ENCODE results near the gene NRXN3.
A peak's percentile ranks its signal among the peaks of the same experiment; 100 is the strongest.

Gene NRXN3

DNA sequence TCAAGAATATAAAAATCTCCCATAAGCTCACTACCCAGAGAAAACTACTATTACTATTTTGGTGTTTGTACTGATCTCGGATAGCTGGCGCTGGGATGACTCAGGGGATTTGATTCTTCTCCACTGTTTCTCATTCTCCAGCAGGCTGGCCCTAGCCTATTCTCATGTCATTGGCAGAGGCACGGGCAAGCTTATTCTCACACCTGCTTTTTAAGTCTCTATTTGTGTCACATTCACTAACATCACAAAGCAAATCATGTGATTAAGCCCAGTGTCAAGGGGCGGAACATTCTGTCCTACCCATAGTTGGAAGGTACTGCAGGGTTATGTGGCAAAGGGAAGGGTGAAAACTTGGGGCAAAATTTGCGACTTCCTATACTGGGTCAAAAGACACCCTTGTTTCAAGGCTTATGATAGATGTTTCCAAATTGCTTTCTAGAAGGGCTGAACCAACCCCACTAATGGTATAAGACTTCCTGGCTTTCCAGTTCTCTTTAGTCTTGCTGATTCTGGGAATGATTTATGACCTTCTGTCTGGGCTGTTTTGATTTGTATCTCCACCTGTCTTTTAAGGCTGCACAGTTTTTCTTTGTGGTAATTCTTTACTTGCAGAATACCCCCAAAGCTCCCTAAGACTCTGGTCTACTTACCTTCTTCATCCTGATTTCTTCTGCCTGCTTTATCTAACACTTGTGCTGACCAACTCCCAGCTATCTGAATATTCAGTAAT, 406.4 kb downstream of the NRXN3 start:
- H3K27me3 ChIP-seq (replicated peaks in 2 of 5; ENCODE audit: control insufficient read depth in 4 of 5, insufficient read depth in 5 of 5, low read length in 4 of 5): no peaks in the 10 kb centered on the region
- no peak overlapping the region for H3K27ac ChIP-seq (ENCODE audit: insufficient read depth in 1 of 2, low read depth in 1 of 2, low read length in 2 of 2, poor library complexity in 1 of 2, severe bottlenecking in 2 of 2)
- no peaks in the 10 kb centered on the region for H3K36me3 ChIP-seq (ENCODE audit: control insufficient read depth in 4 of 4, insufficient read depth in 4 of 4, low read length in 3 of 4)
- H3K4me3 ChIP-seq (ENCODE audit: control insufficient read depth in 1 of 7, extremely low read depth in 1 of 7, insufficient read depth in 4 of 7, low read depth in 2 of 7, low read length in 6 of 7): no peak overlapping the region
- ChIA-PET POLR2A (interaction anchor here (0.6 kb wide), 1 partner anchor 37 kb away, joined by 3 read pairs; no protein-coding TSS in a partner anchor), CTCF (interaction anchor here (4.2 kb wide), 1 partner anchor 10 kb away, joined by 17 read pairs; no protein-coding TSS in a partner anchor)
- 100% methylated on average over 4 of the region's 5 CpGs for WGBS (ENCODE audit: insufficient coverage)
- peaks cover 3 to 12% (median 7%) of the 10 kb centered on the region in 5 experiments for H3K9me3 ChIP-seq (ENCODE audit: control extremely low read depth in 1 of 5, control insufficient read depth in 4 of 5, insufficient read depth in 2 of 5, low read depth in 1 of 5, low read length in 4 of 5)
- no peak for DNase-seq
- no peaks in the 10 kb centered on the region for H3K4me1 ChIP-seq (ENCODE audit: control extremely low read depth in 1 of 4, control insufficient read depth in 4 of 4, insufficient read depth in 4 of 4, low read length in 3 of 4)

DNA sequence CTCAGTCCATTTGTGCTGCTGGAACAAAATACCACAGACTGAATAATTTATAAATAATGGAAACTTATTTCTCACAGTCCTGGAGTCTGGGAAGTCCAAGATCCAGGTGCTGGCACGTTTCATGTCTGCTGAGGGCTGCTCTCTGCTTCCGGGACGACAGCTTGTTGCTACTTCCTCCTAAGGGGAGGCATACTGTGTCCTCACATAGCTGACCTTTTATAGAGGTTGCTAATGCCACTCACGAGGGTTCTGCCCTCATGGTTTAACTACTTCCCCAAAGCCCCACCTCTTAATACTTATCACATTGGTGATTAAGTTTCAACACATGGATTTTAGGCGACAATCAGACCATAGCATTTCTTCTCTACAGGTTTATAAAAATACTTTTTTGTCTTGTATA, 411.1 kb downstream of the NRXN3 start:
- H3K27me3 ChIP-seq (replicated peaks in 2 of 5; ENCODE audit: control insufficient read depth in 4 of 5, insufficient read depth in 5 of 5, low read length in 4 of 5): no peaks in the 10 kb centered on the region
- ChIA-PET POLR2A (no interaction called here), CTCF (interaction anchor here (1.4 to 2.3 kb wide), 2 partner anchors 13 to 18 kb away, joined by 5 to 7 read pairs; no protein-coding TSS in a partner anchor)
- H3K9me3 ChIP-seq (ENCODE audit: control extremely low read depth in 1 of 5, control insufficient read depth in 4 of 5, insufficient read depth in 2 of 5, low read depth in 1 of 5, low read length in 4 of 5): no peaks in the 10 kb centered on the region
- no peaks in the 10 kb centered on the region for H3K4me1 ChIP-seq (ENCODE audit: control extremely low read depth in 1 of 4, control insufficient read depth in 4 of 4, insufficient read depth in 4 of 4, low read length in 3 of 4)
- no peak overlapping the region for H3K4me3 ChIP-seq (ENCODE audit: control insufficient read depth in 1 of 7, extremely low read depth in 1 of 7, insufficient read depth in 4 of 7, low read depth in 2 of 7, low read length in 6 of 7)
- DNase-seq: no peak
- WGBS (ENCODE audit: insufficient coverage): 14% methylated on average over 3 of the region's 5 CpGs
- no peak overlapping the region for H3K27ac ChIP-seq (ENCODE audit: insufficient read depth in 1 of 2, low read depth in 1 of 2, low read length in 2 of 2, poor library complexity in 1 of 2, severe bottlenecking in 2 of 2)
- no peaks in the 10 kb centered on the region for H3K36me3 ChIP-seq (ENCODE audit: control insufficient read depth in 4 of 4, insufficient read depth in 4 of 4, low read length in 3 of 4)

DNA sequence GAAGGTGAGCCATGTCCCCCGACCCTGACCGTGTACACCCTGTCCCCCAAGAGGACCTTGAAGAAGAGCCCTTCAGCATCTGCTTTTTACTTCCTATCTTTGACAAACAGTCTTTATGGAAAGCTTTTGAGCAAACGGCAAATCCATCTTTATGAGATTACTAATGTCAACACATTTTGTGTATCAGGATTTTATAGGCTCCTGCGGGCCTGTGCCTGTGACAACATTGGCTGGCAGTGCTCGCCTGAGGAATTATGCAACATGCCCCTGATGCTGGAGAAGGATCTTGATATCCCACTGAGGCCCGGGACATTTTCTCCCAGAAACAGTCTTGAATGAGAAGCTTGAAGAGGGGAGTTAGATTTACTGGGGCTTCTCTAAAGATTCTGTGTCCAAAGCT, 416.5 kb downstream of the NRXN3 start:
- H3K4me1 ChIP-seq (ENCODE audit: control extremely low read depth in 1 of 4, control insufficient read depth in 4 of 4, insufficient read depth in 4 of 4, low read length in 3 of 4): no peaks in the 10 kb centered on the region
- H3K9me3 ChIP-seq (ENCODE audit: control extremely low read depth in 1 of 5, control insufficient read depth in 4 of 5, insufficient read depth in 2 of 5, low read depth in 1 of 5, low read length in 4 of 5): no peaks in the 10 kb centered on the region
- DNase-seq: no peak
- 100% methylated on average over 3 of the region's 6 CpGs for WGBS (ENCODE audit: insufficient coverage)
- H3K27me3 ChIP-seq (replicated peaks in 2 of 5; ENCODE audit: control insufficient read depth in 4 of 5, insufficient read depth in 5 of 5, low read length in 4 of 5): peaks cover 0 to 4% (median 0%) of the 10 kb centered on the region in 5 experiments
- H3K36me3 ChIP-seq (ENCODE audit: control insufficient read depth in 4 of 4, insufficient read depth in 4 of 4, low read length in 3 of 4): no peaks in the 10 kb centered on the region
- no peak overlapping the region for H3K4me3 ChIP-seq (ENCODE audit: control insufficient read depth in 1 of 7, extremely low read depth in 1 of 7, insufficient read depth in 4 of 7, low read depth in 2 of 7, low read length in 6 of 7)
- ChIA-PET CTCF (no interaction called here), POLR2A (no interaction called here)
- H3K27ac ChIP-seq (ENCODE audit: insufficient read depth in 1 of 2, low read depth in 1 of 2, low read length in 2 of 2, poor library complexity in 1 of 2, severe bottlenecking in 2 of 2): no peak overlapping the region

DNA sequence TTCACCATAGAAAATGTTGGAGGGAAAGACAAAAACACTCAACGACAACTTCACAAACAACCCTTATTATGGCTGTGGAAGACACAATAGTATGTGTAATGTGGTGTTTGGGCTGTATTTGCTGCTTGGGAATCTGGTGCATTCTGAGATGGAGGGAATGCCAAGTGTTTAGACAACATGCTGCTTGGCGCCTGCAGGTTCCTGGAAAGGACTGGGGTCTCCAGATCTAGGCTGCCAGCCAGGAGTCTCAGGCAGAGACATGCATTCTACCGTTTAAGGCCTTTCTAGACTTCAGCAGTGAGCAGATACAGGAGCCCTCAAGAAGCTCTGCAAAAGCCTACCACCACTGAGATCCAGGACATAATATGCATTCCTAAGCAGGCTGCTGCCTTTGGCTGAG, 418.7 kb downstream of the NRXN3 start:
- no peak overlapping the region for H3K27ac ChIP-seq (ENCODE audit: insufficient read depth in 1 of 2, low read depth in 1 of 2, low read length in 2 of 2, poor library complexity in 1 of 2, severe bottlenecking in 2 of 2)
- H3K36me3 ChIP-seq (ENCODE audit: control insufficient read depth in 4 of 4, insufficient read depth in 4 of 4, low read length in 3 of 4): no peaks in the 10 kb centered on the region
- peaks cover 0 to 4% (median 0%) of the 10 kb centered on the region in 5 experiments for H3K27me3 ChIP-seq (replicated peaks in 2 of 5; ENCODE audit: control insufficient read depth in 4 of 5, insufficient read depth in 5 of 5, low read length in 4 of 5)
- ChIA-PET POLR2A (no interaction called here), CTCF (interaction anchor here (1.9 kb wide), 1 partner anchor 9 kb away, joined by 4 read pairs; no protein-coding TSS in a partner anchor)
- no peaks in the 10 kb centered on the region for H3K9me3 ChIP-seq (ENCODE audit: control extremely low read depth in 1 of 5, control insufficient read depth in 4 of 5, insufficient read depth in 2 of 5, low read depth in 1 of 5, low read length in 4 of 5)
- H3K4me3 ChIP-seq (ENCODE audit: control insufficient read depth in 1 of 7, extremely low read depth in 1 of 7, insufficient read depth in 4 of 7, low read depth in 2 of 7, low read length in 6 of 7): no peak overlapping the region
- H3K4me1 ChIP-seq (ENCODE audit: control extremely low read depth in 1 of 4, control insufficient read depth in 4 of 4, insufficient read depth in 4 of 4, low read length in 3 of 4): no peaks in the 10 kb centered on the region
- WGBS (ENCODE audit: insufficient coverage): 95% methylated on average over 2 of the region's 3 CpGs
- no peak for DNase-seq

DNA sequence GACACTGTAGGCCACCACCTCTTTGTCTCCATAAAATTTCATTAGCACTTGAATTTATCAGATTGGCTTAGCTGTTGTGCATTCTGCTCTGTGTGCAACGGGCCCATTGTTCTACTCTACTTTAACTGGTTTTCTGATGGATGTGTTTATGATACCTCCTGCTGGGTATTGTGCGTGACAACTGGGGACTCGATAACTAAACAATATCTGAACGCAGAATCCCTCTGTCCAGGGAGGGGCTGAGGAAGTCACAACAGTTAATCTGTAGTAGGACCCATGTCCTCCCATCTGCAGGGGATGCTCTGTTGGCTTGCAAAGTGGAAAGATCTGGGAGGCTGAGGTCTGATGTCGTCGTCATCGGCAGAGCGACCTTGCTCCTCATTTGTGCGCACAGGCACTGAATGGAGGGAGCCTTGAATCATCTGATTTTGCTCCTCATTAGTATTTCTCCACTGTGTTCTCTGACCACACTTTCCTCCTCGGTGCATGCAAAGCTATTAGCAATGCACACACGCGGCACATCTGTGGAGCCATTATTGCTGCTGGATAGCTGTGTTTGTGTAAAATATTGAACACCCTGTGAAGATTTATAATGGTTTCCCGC, 422.5 kb downstream of the NRXN3 start:
- H3K9me3 ChIP-seq (ENCODE audit: control extremely low read depth in 1 of 5, control insufficient read depth in 4 of 5, insufficient read depth in 2 of 5, low read depth in 1 of 5, low read length in 4 of 5): no peaks in the 10 kb centered on the region
- H3K4me3 ChIP-seq (ENCODE audit: control insufficient read depth in 1 of 7, extremely low read depth in 1 of 7, insufficient read depth in 4 of 7, low read depth in 2 of 7, low read length in 6 of 7): no peak overlapping the region
- no peaks in the 10 kb centered on the region for H3K36me3 ChIP-seq (ENCODE audit: control insufficient read depth in 4 of 4, insufficient read depth in 4 of 4, low read length in 3 of 4)
- POLR2A ChIA-PET: interaction anchor here (0.5 kb wide), 1 partner anchor 593 kb away, joined by 3 read pairs; no protein-coding TSS in a partner anchor
- CTCF ChIA-PET: interaction anchor here (1.0 kb wide), 1 partner anchor 21 kb away, joined by 4 read pairs; no protein-coding TSS in a partner anchor
- H3K27ac ChIP-seq (ENCODE audit: insufficient read depth in 1 of 2, low read depth in 1 of 2, low read length in 2 of 2, poor library complexity in 1 of 2, severe bottlenecking in 2 of 2): no peak overlapping the region
- peaks cover 0 to 2% (median 0%) of the 10 kb centered on the region in 5 experiments for H3K27me3 ChIP-seq (replicated peaks in 2 of 5; ENCODE audit: control insufficient read depth in 4 of 5, insufficient read depth in 5 of 5, low read length in 4 of 5)
- H3K4me1 ChIP-seq (ENCODE audit: control extremely low read depth in 1 of 4, control insufficient read depth in 4 of 4, insufficient read depth in 4 of 4, low read length in 3 of 4): no peaks in the 10 kb centered on the region
- 96% methylated on average over 8 of the region's 13 CpGs for WGBS (ENCODE audit: insufficient coverage)
- no peak for DNase-seq

DNA sequence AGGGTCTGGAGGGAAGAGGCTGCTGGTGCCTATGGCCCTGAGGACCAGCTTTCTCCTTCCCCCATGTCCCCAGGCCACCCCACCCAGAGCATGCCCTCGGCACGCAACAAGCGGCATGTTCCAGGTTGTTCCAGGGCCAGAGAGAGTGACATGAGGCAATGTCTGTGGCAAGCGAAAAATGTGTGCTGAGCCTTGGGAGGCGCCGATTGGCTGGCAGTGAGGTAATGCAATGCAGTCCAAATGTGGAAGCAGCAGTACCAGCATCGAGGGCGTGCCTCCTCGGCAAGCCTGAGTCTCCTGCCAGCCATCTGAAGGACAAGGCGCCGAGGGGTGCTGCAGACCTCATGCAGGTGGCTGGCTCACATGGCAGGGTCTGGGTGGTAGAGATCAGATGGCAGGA, 423.8 kb downstream of the NRXN3 start:
- WGBS (ENCODE audit: insufficient coverage): 92% methylated on average over 9 of the region's 11 CpGs
- Histone ChIP-seq H3K4me1 (ENCODE audit: control extremely low read depth in 1 of 4, control insufficient read depth in 4 of 4, insufficient read depth in 4 of 4, low read length in 3 of 4) (no peaks in the 10 kb centered on the region), H3K27me3 (replicated peaks in 2 of 5; ENCODE audit: control insufficient read depth in 4 of 5, insufficient read depth in 5 of 5, low read length in 4 of 5) (peaks cover 0 to 6% (median 0%) of the 10 kb centered on the region in 5 experiments), H3K27ac (ENCODE audit: insufficient read depth in 1 of 2, low read depth in 1 of 2, low read length in 2 of 2, poor library complexity in 1 of 2, severe bottlenecking in 2 of 2) (no peak overlapping the region), H3K36me3 (ENCODE audit: control insufficient read depth in 4 of 4, insufficient read depth in 4 of 4, low read length in 3 of 4) (no peaks in the 10 kb centered on the region), H3K9me3 (ENCODE audit: control extremely low read depth in 1 of 5, control insufficient read depth in 4 of 5, insufficient read depth in 2 of 5, low read depth in 1 of 5, low read length in 4 of 5) (no peaks in the 10 kb centered on the region), H3K4me3 (ENCODE audit: control insufficient read depth in 1 of 7, extremely low read depth in 1 of 7, insufficient read depth in 4 of 7, low read depth in 2 of 7, low read length in 6 of 7) (no peak overlapping the region)
- ChIA-PET CTCF (interaction anchor here (1.4 kb wide), 1 partner anchor 683 kb away, joined by 3 read pairs; no protein-coding TSS in a partner anchor), POLR2A (no interaction called here)
- DNase-seq: no peak

DNA sequence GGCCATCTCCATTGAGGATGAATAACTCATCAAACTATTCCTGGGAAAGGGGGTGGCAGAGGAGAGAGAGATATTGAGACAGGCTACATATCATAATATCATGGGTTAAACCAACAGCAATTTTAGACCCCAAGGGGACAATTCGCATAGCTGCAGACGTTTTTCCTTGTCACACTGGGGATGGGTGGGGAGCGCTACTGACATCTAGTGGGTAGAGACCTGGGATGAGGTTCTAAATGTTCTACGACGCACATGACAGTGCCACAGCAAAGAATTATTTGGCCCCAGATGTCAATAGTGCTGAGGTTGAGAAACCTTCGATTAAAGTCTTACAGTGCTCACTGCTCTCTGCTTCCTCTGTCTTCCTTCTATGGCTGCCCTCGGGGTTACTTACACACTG, 425.6 kb downstream of the NRXN3 start:
- ChIA-PET POLR2A (no interaction called here), CTCF (interaction anchor here (1.2 to 1.9 kb wide), 3 partner anchors 30 to 432 kb away, joined by 3 to 4 read pairs (median 4); no protein-coding TSS in a partner anchor)
- no peaks in the 10 kb centered on the region for H3K9me3 ChIP-seq (ENCODE audit: control extremely low read depth in 1 of 5, control insufficient read depth in 4 of 5, insufficient read depth in 2 of 5, low read depth in 1 of 5, low read length in 4 of 5)
- H3K27ac ChIP-seq (ENCODE audit: insufficient read depth in 1 of 2, low read depth in 1 of 2, low read length in 2 of 2, poor library complexity in 1 of 2, severe bottlenecking in 2 of 2): no peak overlapping the region
- H3K27me3 ChIP-seq (replicated peaks in 2 of 5; ENCODE audit: control insufficient read depth in 4 of 5, insufficient read depth in 5 of 5, low read length in 4 of 5): peaks cover 0 to 13% (median 0%) of the 10 kb centered on the region in 5 experiments
- DNase-seq: peak; percentile 4 to 11 (median 10)
- 47% methylated on average over 6 of the region's 7 CpGs for WGBS (ENCODE audit: insufficient coverage)
- no peaks in the 10 kb centered on the region for H3K4me1 ChIP-seq (ENCODE audit: control extremely low read depth in 1 of 4, control insufficient read depth in 4 of 4, insufficient read depth in 4 of 4, low read length in 3 of 4)
- H3K4me3 ChIP-seq (ENCODE audit: control insufficient read depth in 1 of 7, extremely low read depth in 1 of 7, insufficient read depth in 4 of 7, low read depth in 2 of 7, low read length in 6 of 7): no peak overlapping the region
- H3K36me3 ChIP-seq (ENCODE audit: control insufficient read depth in 4 of 4, insufficient read depth in 4 of 4, low read length in 3 of 4): no peaks in the 10 kb centered on the region

Measured in common myeloid progenitor, CD34-positive (primary cell).